ENCODE results near the gene PRKD1.

DNA sequence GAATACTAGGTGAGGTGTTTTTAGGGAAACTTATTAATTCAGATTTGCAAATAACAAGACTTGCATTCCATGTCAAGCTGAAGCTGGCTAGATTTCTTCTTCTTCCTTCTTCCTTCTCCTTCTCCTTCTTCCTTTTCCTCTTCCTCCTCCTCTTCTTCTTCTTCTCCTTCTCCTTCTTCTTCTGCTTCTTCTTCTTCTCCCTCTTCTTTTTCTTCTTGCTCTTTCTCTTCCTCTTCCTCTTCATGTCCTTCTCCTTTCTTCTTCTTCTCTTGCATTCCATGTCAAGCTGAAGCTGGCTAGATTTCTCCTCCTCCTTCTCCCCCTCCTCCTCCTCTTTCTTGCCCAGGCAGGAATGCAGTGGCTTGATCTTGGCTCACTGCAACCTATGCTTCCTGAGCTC is 297.8 kb downstream of the PRKD1 start:
- TF ChIP-seq CREB1 (IDR thresholded peaks at IDR 0.05; ENCODE audit: low read depth) (no peak), YY1 (IDR thresholded peaks at IDR 0.05; ENCODE audit: low read depth) (no peak), EGR1 (IDR thresholded peaks at IDR 0.05) (no peak), EP300 (IDR thresholded peaks at IDR 0.05; ENCODE audit: borderline replicate concordance) (no peak), NFIC (IDR thresholded peaks at IDR 0.05) (no peak), CEBPB (IDR thresholded peaks at IDR 0.05) (no peak)
- TF ChIP-seq, protein P1, sequence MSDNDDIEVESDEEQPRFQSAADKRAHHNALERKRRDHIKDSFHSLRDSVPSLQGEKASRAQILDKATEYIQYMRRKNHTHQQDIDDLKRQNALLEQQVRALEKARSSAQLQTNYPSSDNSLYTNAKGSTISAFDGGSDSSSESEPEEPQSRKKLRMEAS (IDR thresholded peaks at IDR 0.05) = no peak
- TF ChIP-seq, protein P2, sequence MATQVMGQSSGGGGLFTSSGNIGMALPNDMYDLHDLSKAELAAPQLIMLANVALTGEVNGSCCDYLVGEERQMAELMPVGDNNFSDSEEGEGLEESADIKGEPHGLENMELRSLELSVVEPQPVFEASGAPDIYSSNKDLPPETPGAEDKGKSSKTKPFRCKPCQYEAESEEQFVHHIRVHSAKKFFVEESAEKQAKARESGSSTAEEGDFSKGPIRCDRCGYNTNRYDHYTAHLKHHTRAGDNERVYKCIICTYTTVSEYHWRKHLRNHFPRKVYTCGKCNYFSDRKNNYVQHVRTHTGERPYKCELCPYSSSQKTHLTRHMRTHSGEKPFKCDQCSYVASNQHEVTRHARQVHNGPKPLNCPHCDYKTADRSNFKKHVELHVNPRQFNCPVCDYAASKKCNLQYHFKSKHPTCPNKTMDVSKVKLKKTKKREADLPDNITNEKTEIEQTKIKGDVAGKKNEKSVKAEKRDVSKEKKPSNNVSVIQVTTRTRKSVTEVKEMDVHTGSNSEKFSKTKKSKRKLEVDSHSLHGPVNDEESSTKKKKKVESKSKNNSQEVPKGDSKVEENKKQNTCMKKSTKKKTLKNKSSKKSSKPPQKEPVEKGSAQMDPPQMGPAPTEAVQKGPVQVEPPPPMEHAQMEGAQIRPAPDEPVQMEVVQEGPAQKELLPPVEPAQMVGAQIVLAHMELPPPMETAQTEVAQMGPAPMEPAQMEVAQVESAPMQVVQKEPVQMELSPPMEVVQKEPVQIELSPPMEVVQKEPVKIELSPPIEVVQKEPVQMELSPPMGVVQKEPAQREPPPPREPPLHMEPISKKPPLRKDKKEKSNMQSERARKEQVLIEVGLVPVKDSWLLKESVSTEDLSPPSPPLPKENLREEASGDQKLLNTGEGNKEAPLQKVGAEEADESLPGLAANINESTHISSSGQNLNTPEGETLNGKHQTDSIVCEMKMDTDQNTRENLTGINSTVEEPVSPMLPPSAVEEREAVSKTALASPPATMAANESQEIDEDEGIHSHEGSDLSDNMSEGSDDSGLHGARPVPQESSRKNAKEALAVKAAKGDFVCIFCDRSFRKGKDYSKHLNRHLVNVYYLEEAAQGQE (IDR thresholded peaks at IDR 0.05; ENCODE audit: low read depth) = no peak

Measured in Ishikawa (cell line).